EH (cell line): ENCODE results near the gene RBAK.
"Not testable (repeated sequence)": the region's sequence is repeated elsewhere in the genome, so short reads cannot be mapped to it uniquely, and the experiment has no call there.

Experiments used
- DNase-seq: peaks from one replicate; pipeline ENCODE4 v3.0.0-alpha.2; 2015; ENCODE audit warnings: low read depth

RBAK gene

DNA sequence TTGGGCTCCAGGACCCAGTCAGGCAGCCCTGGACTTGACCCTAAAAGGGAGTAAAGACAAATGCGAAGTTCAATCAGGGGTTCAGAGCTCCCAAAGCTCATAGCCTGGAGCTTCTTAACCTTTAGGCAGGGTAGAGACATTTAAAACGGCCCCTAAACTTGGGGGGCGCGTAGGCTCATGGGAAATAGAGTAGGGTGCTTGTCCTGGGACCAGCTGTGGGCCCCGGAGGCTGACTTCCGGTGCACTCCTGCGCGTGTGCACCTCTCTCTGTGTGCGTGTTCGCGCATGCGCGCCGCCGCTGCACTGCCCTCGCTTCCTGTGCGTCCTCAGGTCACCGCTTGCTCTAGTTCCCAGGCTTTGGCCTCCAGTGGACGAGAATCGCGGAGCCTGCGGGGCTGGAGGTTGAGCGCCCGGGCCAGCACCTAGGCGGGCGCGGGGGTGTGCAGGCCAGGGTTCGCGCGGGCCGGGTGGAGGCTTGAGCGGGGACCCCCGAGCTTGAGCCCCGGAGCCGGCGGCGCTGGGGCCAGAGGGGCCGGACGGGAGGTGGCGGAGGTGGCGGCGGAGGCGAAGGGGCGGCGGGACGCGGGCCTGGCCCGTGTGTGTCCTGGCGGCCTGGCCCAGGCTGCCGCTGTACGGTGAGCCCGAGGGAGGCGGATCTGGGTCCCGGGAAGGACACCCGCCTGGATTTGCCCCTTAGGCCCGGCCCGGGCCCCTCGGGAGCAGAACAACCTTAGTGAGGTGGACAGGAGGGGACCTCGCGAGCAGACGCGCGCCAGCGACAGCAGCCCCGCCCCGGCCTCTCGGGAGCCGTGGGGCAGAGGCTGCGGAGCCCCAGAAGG lies at the start of gene RBAK:
Gene RBAK, plus strand, starts transcription at position 303 of the 839 bp plus-strand sequence. CDS start 2,217 bp downstream, outside the sequence.
- DNase-seq = peak; percentile 94

GRCh38 chr7:4996696-4997222 lies 48.9 kb upstream of the RBAK start:
- DNase-seq = no peak

DNA sequence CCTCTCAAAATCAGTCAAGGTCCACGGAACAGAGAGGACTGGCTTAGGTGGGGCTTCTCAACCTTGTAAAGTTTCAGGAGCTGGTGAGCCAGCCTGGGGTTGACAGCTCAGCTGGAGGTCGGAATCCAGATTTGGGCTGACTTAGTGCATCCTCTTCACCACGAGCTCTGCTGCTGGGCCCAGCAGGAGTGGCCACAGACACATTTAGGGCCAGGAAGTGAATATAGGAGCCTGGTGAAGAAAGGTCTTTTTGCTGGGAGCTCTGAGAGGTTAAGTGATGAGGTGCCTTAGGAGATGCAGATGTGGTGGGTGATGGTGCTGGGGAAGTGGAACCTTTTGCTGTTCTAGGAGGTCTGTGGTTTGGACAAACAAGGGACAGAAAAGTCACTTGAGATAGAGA lies 47.4 kb upstream of the RBAK start:
- no peak for DNase-seq

- DNase-seq = no peak
Observed at GRCh38 chr7:4998910-4999309, 46.8 kb upstream of the RBAK start.

- no peak for DNase-seq
Observed at GRCh38 chr7:4999369-4999950, 46.2 kb upstream of the RBAK start.

GRCh38 chr7:5001003-5001402 lies 44.7 kb upstream of the RBAK start:
- no peak for DNase-seq

DNA sequence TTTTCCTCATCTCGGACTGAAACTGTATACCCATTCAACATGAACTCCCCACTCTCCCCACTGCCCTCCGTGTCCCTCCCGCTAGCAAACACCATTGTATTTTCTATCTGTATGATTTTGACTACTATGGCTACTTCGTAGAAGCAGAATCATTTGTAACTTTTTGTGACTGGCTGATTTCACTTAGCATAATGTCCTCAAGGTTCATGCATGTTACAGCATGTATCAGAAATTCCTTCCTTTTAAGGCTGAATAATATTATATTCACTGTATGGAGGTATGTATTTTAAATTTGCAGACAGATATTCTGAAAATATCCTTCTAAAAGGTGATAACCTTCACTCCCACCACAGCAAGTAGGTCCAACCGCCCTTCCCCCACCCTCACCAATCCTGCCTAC lies 43.7 kb upstream of the RBAK start:
- no peak for DNase-seq

DNA sequence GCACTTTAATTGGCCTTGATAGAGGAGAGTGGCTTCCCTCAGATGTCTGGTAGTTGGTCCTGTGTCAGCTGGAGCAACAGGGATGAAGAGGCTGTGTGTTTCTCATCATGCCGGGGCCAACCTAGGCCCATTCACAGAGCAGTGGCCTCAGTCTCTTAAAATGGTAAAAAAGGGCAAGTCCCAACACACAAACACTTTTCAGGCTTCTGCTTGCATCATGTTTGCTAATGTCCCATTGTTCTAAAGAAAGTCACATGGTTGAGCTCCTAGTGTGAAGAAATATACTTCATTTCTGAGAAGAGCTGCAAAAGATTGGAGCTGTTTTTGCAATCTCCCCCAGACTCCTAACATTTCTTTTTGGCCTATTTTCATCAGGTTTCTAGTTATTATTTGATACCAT lies 40.6 kb upstream of the RBAK start:
- no peak for DNase-seq

- DNase-seq = no peak
Observed at GRCh38 chr7:5012985-5013384, 32.7 kb upstream of the RBAK start.

DNA sequence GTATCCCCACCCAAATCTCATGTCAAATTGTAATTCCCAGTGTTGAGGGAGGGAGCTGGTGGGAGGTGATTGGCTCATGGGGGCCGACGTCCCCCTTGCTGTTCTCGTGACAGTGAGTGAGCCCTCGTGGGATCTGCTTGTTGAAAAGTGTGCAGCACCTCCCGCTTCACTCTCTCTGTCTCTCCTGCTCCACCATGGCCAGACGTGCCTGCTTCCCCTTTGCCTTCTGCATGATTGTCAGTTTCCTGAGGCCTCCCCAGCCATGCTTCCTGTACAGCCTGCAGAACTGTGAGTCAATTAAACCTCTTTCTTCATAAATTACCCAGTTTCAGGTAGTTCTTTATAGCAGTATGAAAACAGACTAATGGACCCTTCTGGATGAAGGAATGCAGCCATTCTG lies 29.7 kb upstream of the RBAK start:
- DNase-seq = not testable (repeated sequence)

DNA sequence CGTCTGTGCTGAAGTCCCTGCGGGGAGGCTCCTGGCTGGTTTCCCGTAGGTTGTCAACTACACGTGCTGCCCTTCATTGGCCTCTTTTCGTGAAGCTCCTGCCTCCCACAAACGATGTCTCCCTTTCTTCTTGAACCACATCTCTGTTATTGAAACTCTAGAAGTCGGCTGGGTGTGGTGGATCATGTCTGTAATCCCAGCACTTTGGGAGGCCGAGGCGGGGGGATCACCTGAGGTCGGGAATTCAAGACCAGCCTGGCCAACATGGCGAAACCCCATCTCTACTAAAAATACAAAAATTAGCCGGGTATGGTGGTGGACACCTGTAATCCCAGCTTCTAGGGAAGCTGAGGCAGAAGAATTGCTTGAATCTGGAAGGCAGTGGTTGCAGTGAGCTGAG lies 28.0 kb upstream of the RBAK start:
- DNase-seq = not testable (repeated sequence)

- no peak for DNase-seq
Observed at GRCh38 chr7:5020098-5020497, 25.6 kb upstream of the RBAK start.

GRCh38 chr7:5020976-5021550 lies 24.6 kb upstream of the RBAK start:
- DNase-seq = not testable (repeated sequence)

DNA sequence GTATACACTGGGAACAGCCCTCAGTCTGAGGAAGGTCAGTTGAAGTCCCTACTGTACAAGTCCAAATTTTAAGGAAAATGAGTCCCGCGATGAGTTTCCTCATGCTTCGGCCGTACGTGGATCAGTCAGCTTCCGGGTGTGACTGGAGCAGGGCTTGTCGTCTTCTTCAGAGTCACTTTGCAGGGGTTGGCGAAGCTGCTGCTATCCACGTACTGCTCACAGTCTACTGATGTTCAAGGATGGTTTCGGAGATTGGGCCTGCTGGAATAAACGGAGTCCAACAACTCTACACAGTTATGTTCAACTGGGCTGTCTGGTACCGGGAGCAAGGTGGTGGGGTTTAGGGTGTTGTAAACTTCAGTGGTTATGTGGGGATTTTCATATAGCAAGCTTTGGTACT lies 22.0 kb upstream of the RBAK start:
- not testable (repeated sequence) for DNase-seq

- DNase-seq = peak; percentile 46
Observed at GRCh38 chr7:5027796-5028410, 17.8 kb upstream of the RBAK start.

- not testable (repeated sequence) for DNase-seq
Observed at GRCh38 chr7:5033186-5033585, 12.5 kb upstream of the RBAK start.

GRCh38 chr7:5035276-5035675 lies 10.4 kb upstream of the RBAK start:
- DNase-seq = no peak

DNA sequence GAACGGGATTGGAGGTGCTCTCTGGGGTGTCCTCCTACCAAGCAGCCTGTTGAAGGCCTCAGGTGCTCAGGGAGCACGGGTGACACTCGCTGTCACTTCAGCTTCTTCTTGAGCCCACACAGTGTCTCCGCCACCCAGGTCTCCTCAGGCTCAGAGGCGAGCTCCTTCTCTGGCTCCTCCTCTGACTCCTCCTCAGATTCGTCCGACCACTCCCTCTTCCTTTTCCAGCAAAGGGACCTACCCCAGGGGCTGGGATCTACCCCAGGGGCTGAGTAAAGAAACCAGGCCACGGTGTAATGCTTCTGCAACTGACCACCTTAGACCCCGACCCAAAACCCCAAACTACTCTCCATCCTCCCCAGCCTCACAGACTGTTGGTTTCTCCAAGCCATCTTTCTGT lies 9.2 kb upstream of the RBAK start:
- DNase-seq = no peak

DNA sequence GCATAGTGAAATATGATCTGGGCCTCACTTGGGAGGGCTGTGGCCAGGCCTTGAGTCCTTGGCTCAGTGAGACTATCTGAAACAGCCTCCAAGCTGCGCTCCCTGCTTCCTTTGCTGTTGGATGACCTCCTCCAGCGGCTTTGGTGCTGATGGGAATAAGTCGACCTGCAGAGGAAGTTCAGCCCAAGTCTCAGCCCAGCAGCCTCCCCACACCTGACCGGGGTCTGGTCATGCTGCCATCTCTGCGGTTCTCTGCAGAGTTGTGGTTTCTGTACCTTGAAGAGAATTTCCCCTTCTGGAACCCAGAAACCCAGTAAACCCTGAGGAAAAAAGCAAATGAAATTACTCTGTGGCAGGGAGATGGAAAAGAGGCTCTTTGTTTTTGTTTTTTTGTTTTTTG lies 4.6 kb upstream of the RBAK start:
- DNase-seq = no peak

- no peak for DNase-seq
Observed at GRCh38 chr7:5043661-5044060, 2.0 kb upstream of the RBAK start.

DNA sequence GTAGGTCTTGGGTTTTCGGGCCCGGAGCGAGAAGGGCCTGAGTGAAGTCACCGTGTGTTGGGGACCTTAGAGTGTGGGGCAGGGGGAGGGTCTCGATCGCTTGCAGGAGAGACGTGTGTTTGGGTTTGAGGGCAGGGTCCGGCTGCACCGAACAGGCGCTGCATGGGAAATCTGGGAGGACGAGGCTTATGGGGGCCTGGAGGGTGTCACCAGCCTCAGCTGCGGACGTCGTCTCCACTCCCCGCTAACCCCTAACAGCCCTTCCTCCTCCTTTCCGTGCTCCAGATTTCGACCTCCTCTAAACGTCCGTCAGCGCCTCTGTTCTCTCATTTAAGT lies 705 bp downstream of the RBAK start:
- DNase-seq = peak; percentile 9

DNA sequence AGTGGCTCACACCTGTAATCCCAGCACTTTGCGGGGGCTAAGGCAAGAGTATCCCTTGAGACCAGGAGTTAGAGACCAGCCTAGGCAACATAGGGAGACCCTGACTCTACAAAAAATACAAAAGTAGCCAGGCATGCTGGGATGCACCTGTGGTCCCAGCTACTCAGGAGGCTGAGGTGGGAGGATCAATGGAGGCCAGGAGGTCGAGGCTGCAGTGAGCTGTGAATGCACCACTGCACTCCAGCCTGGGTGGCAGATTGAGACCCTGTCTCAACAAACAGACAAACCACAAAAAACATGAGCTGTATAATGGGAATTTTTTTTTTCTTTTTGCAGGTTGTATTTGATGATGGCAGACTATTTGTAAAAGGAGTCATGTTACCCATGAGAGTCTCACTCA lies 1.5 kb downstream of the RBAK start:
- not testable (repeated sequence) for DNase-seq

DNA sequence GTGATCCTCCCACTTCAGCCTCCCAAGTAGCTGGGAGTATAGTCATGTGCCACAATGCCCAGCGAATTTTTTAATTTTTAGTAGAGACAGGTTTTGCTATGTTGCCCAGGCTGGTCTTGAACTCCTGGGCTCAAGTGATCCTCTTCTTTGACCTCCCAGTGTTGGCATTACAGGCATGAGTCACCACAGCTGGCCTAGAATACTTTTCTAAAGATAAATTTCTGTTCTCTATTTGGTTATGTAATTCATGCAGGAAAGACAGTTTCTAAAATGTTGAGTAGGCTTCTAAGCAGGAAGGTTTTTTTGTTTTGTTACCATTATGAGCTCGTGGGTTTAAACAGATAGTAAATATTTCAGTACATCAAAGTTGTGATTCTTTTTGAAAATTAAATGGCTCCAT lies 5.0 kb downstream of the RBAK start:
- no peak for DNase-seq
